Stomach (tissue), 9 donors: ENCODE data around the gene RTKN. TPM values are rescaled to one million over a fixed set of nuclear protein-coding genes. Genes with fewer than 3 reads are reported as not detected.

Experiments used
- DNase-seq, 2 donors: peaks; one replicate each; pipeline versions ENCODE4 v3.0.0 to v3.0.0-alpha.2; 2013 to 2019
- H3K27ac ChIP-seq, 5 donors: fragments of 200-600 bp in 4 of 5; sonication (generic) in 4 of 5; one replicate each; pipeline ENCODE4 v1.5.1; 2013 to 2019; ENCODE audit warnings: mild to moderate bottlenecking in 1 of 5, moderate library complexity in 1 of 5
- H3K27me3 ChIP-seq, 3 donors: fragments of 200-600 bp; sonication (generic); one replicate each; pipeline ENCODE4 v1.5.1; 2017 to 2019; ENCODE audit warnings: mixed run types in 1 of 3
- H3K36me3 ChIP-seq, 4 donors: fragments of 200-600 bp; sonication (generic); 1 replicate in 3 of 4; 2 replicates in 1 of 4; pipeline ENCODE4 v1.5.1; 2016 to 2019
- H3K4me1 ChIP-seq, 4 donors: fragments of 200-600 bp; sonication (generic); one replicate each; pipeline ENCODE4 v1.5.1; 2016 to 2019
- H3K4me3 ChIP-seq, 4 donors: fragments of 200-600 bp; sonication (generic) in 3 of 4; one replicate each; pipeline ENCODE4 v1.5.1; 2016 to 2019; ENCODE audit warnings: mild to moderate bottlenecking in 1 of 4
- H3K9me3 ChIP-seq, 4 donors: fragments of 200-600 bp; sonication (generic); one replicate each; pipeline ENCODE4 v1.5.1; 2016 to 2019
- EP300 ChIP-seq: sonication (generic); formaldehyde crosslinking; IDR thresholded peaks from one replicate; pipeline ENCODE4 v1.6.1; 2017; ENCODE audit warnings: antibody characterized with exemption
- POLR2A ChIP-seq, 4 donors: fragments of 450-650 bp; IDR thresholded peaks; one replicate each; pipeline ENCODE4 v1.6.1; 2016; ENCODE audit warnings: antibody characterized with exemption in 4 of 4, control low read depth in 2 of 4, mild to moderate bottlenecking in 1 of 4, moderate library complexity in 1 of 4
- POLR2AphosphoS5 ChIP-seq, 3 donors: sonication (generic); formaldehyde crosslinking; IDR thresholded peaks; one replicate each; pipeline ENCODE4 v1.6.1; 2016; ENCODE audit warnings: antibody characterized with exemption in 3 of 3
- WGBS, 5 donors: extraction: QIAGEN DNeasy Blood & Tissue Kit in 3 of 5; methylation state at CpG; one replicate each; pipeline versions ENCODE4 v1.1.5 to v1.1.7; 2013 to 2018; 5-methylcytosine and 5-hydroxymethylcytosine counted together
- intact Hi-C: fragments of 100-400 bp; cut with DNase I; formaldehyde crosslinking; loops from one replicate; pipeline ENCODE4 v1.15.1; 2023; ENCODE audit warnings: low total_unique reads
- polyA plus RNA-seq, 3 donors: library from polyadenylated mRNA; stranded (reverse); fragments of 200-250 nt; gene quantifications; one replicate each; pipeline ENCODE4 v1.2.3, GENCODE V29; 2013
- total RNA-seq, 5 donors: library from RNA; depleted of rRNA; stranded (reverse); fragments of >200 nt; gene quantifications; one replicate each; pipeline versions ENCODE4 v1.1.0 to v1.2.3, GENCODE V29; 2014 to 2016
- TF ChIP-seq, protein P1 (sequence below), 7 experiments: fragments of 450-650 bp in 4 of 7; fragments of 200-600 bp in 3 of 7; sonication (generic) in 3 of 7; IDR thresholded peaks; one replicate each; pipeline ENCODE4 v1.5.1; 2016 to 2019; ENCODE audit warnings: antibody characterized with exemption in 7 of 7, control low read depth in 2 of 7, mild to moderate bottlenecking in 1 of 7
- donor health status: healthy with polysubstance abuse.
- donor health status: Bipolar disorder and iron deficiency.
- donor health status: healthy.

The RTKN gene
- total and polyA plus RNA-seq, 8 donors, result 10.8 to 125 (median 27.0) TPM

DNA sequence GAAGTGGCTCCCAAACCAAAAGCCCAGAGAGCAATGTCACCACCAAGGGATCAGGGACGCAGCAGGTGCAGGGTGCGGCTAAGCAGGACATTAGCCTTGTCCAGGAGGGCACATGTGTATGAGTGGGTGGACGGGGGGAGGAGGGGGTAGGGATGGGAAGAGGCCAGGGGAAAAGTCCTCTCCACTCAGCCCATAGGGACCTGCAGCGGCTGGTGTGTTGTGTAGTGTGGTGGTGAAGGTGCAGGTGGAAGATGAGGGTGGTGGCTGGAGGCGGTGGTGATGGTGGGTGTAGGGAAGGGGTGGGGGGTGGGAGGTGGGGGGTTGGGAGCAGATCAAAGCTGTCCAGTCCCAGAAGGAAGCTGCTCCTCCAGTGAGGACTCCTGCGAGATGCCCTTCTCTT lies 24.0 kb downstream of the RTKN start:
- intact Hi-C loops, result no loop called here
- H3K4me1 ChIP-seq, result peaks cover 32 to 52% (median 50%) of the 10 kb centered on the region in 4 donors
- no peak for DNase-seq
- H3K27me3 ChIP-seq, result peaks cover 0 to 23% (median 8%) of the 10 kb centered on the region in 3 donors
- no peak for TF ChIP-seq EP300
- no peak for TF ChIP-seq POLR2AphosphoS5 (IDR thresholded peaks at IDR 0.05)
- no peak for TF ChIP-seq POLR2A (IDR thresholded peaks at IDR 0.05)
- TF ChIP-seq, protein P1, sequence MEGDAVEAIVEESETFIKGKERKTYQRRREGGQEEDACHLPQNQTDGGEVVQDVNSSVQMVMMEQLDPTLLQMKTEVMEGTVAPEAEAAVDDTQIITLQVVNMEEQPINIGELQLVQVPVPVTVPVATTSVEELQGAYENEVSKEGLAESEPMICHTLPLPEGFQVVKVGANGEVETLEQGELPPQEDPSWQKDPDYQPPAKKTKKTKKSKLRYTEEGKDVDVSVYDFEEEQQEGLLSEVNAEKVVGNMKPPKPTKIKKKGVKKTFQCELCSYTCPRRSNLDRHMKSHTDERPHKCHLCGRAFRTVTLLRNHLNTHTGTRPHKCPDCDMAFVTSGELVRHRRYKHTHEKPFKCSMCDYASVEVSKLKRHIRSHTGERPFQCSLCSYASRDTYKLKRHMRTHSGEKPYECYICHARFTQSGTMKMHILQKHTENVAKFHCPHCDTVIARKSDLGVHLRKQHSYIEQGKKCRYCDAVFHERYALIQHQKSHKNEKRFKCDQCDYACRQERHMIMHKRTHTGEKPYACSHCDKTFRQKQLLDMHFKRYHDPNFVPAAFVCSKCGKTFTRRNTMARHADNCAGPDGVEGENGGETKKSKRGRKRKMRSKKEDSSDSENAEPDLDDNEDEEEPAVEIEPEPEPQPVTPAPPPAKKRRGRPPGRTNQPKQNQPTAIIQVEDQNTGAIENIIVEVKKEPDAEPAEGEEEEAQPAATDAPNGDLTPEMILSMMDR (IDR thresholded peaks at IDR 0.05), result no peak
- no peak overlapping the region for H3K27ac ChIP-seq
- WGBS, 5 donors, result 86 to 96% (median 92%) methylated on average over 6 of the region's 6 CpGs
- H3K9me3 ChIP-seq, result no peaks in the 10 kb centered on the region
- no peaks in the 10 kb centered on the region for H3K36me3 ChIP-seq
- H3K4me3 ChIP-seq, result no peak overlapping the region

DNA sequence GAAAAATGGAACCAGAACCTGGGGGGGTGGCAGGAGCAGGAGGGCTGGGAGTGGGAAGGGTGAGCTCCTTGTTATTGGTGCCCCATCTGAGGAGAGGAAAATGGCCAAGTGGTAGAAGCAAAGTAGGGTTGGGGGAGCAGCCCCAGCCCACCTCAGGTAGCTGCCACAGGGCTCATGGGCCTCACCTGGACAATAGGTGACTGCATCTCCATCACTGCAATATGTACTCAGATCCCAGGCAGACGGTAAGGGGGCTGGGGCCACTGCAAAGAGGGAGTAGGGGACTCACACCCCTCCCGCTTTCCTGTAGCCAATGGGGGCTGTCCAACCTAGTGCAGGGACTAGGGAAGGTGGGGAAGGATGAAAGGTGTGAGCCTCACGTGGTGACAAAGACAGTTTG lies 24.5 kb downstream of the RTKN start:
- no peak for DNase-seq
- Histone ChIP-seq H3K4me3 (no peak overlapping the region), H3K27ac (no peak overlapping the region), H3K4me1 (peaks cover 32 to 55% (median 49%) of the 10 kb centered on the region in 4 donors), H3K36me3 (no peaks in the 10 kb centered on the region), H3K9me3 (no peaks in the 10 kb centered on the region), H3K27me3 (peaks cover 0 to 23% (median 8%) of the 10 kb centered on the region in 3 donors)
- WGBS, 5 donors, result 77 to 89% (median 78%) methylated on average over 3 of the region's 3 CpGs
- TF ChIP-seq POLR2AphosphoS5 (IDR thresholded peaks at IDR 0.05) (no peak), EP300 (no peak), POLR2A (IDR thresholded peaks at IDR 0.05) (no peak)
- TF ChIP-seq, protein P1 (IDR thresholded peaks at IDR 0.05), result no peak
- intact Hi-C loops, result no loop called here

DNA sequence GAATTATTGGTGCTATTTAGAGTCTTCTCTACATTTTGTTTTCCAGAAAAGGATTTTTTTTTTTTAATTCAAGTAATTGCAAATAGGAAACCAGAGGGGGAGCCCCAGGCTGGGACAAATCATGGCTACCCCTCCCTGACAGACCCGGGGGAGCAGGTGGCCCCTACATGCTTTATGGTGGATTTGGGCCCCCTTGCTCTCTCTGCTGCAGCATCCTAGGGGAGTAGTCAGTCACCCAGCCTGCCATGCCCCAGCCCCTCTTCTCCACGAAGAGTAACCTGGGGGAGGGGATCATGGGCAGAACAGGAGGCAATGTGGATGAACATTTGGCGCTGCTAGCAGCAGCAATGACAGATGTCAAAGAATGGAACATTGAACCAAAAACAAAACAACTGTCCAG lies 25.0 kb downstream of the RTKN start:
- H3K27me3 ChIP-seq, result peaks cover 0 to 23% (median 8%) of the 10 kb centered on the region in 3 donors
- H3K4me3 ChIP-seq, result no peak overlapping the region
- TF ChIP-seq POLR2A (IDR thresholded peaks at IDR 0.05) (no peak), POLR2AphosphoS5 (IDR thresholded peaks at IDR 0.05) (no peak), EP300 (no peak)
- TF ChIP-seq, protein P1 (IDR thresholded peaks at IDR 0.05), result no peak
- H3K36me3 ChIP-seq, result no peaks in the 10 kb centered on the region
- DNase-seq, result no peak
- H3K4me1 ChIP-seq, result peaks cover 32 to 50% (median 45%) of the 10 kb centered on the region in 4 donors
- WGBS, 5 donors, result 61 to 75% (median 68%) methylated on average over 3 of the region's 3 CpGs
- intact Hi-C loops, result no loop called here
- H3K27ac ChIP-seq, result no peak overlapping the region
- H3K9me3 ChIP-seq, result no peaks in the 10 kb centered on the region

DNA sequence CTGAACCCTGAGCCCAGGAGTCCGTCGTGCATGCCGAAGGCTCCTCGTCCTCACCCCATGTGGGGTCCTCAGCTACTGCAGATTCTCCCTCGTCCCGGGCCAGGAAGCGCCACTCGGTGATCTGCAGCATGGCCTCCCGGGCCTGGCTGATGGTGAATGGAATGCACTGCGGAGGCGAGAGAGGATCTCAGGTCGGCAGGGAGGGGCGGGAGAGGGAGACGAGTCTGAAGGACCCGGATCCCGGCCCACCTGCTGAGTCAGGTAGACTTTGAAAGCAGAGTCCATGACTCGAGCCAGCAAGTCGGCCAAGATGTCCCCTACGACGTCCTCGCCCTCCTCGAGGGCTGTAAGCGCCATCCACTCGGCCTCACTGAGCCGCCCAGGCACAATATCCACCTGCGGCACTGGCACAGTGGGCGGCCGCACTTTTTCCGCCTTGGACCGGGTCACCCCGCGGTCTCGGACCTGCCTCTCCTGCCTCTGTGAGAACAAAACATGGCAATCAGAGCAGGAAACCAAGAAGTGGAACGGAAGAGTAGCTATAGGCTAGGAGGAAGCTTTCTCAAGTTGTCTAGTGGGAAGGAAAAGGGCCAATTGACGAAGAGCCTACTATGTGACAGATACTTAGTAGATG lies 25.9 kb downstream of the RTKN start:
- H3K9me3 ChIP-seq, result no peaks in the 10 kb centered on the region
- peak in 1 of 2 donors; percentile 44 for DNase-seq
- peak overlapping the region; percentile 46 to 56 (median 55) for H3K4me3 ChIP-seq
- TF ChIP-seq, protein P1 (IDR thresholded peaks at IDR 0.05), result no peak
- TF ChIP-seq POLR2A (IDR thresholded peaks at IDR 0.05), result no peak
- TF ChIP-seq EP300, result no peak
- TF ChIP-seq POLR2AphosphoS5 (IDR thresholded peaks at IDR 0.05), result no peak
- peaks cover 30 to 43% (median 38%) of the 10 kb centered on the region in 4 donors for H3K4me1 ChIP-seq
- H3K27me3 ChIP-seq, result peaks cover 0 to 23% (median 8%) of the 10 kb centered on the region in 3 donors
- H3K27ac ChIP-seq, result peak overlapping the region in 2 of 5 donors; percentile 57 to 68
- intact Hi-C loops, result no loop called here
- H3K36me3 ChIP-seq, result no peaks in the 10 kb centered on the region
- WGBS, 5 donors, result 48 to 66% (median 61%) methylated on average over 32 to 35 of the region's 35 CpGs
